Measurements from ENCODE around the gene SPI1.

Gene SPI1

GRCh38 chr11:47387944-47388696 is 9.8 kb upstream of the SPI1 start:
- no peak for DNase-seq

GRCh38 chr11:47384498-47384897 is 6.2 kb upstream of the SPI1 start:
- DNase-seq: no peak

GRCh38 chr11:47383071-47383470 is 4.7 kb upstream of the SPI1 start:
- DNase-seq: no peak

GRCh38 chr11:47380078-47380477 is 1.7 kb upstream of the SPI1 start:
- no peak for DNase-seq

GRCh38 chr11:47379317-47379716 is 970 bp upstream of the SPI1 start:
- DNase-seq: no peak

GRCh38 chr11:47378836-47379170 is 456 bp upstream of the SPI1 start:
- no peak for DNase-seq

GRCh38 chr11:47377571-47378009 is 757 bp downstream of the SPI1 start:
- no peak for DNase-seq

- DNase-seq: no peak
Measured at GRCh38 chr11:47376525-47377371, 1.6 kb downstream of the SPI1 start.

- DNase-seq: no peak
Measured at GRCh38 chr11:47376107-47376524, 2.2 kb downstream of the SPI1 start.

- DNase-seq: no peak
Measured at GRCh38 chr11:47375546-47376085, 2.7 kb downstream of the SPI1 start.

- no peak for DNase-seq
Measured at GRCh38 chr11:47375020-47375419, 3.3 kb downstream of the SPI1 start.

- DNase-seq: no peak
Measured at GRCh38 chr11:47374720-47375019, 3.7 kb downstream of the SPI1 start.

- peak; percentile 48 for DNase-seq
Measured at GRCh38 chr11:47373876-47374719, 4.2 kb downstream of the SPI1 start.

GRCh38 chr11:47372422-47372821 is 5.9 kb downstream of the SPI1 start:
- no peak for DNase-seq

- DNase-seq: no peak
Measured at GRCh38 chr11:47369676-47370075, 8.7 kb downstream of the SPI1 start.

GRCh38 chr11:47366020-47366490 is 12.3 kb downstream of the SPI1 start:
- DNase-seq: no peak

GRCh38 chr11:47361419-47361818 is 16.9 kb downstream of the SPI1 start:
- DNase-seq: no peak

- DNase-seq: no peak
Measured at GRCh38 chr11:47360341-47360740, 18.0 kb downstream of the SPI1 start.

- no peak for DNase-seq
Measured at GRCh38 chr11:47359586-47359985, 18.8 kb downstream of the SPI1 start.

GRCh38 chr11:47359162-47359561 is 19.2 kb downstream of the SPI1 start:
- no peak for DNase-seq

GRCh38 chr11:47358731-47359051 is 19.7 kb downstream of the SPI1 start:
- no peak for DNase-seq

GRCh38 chr11:47357985-47358730 is 20.2 kb downstream of the SPI1 start:
- DNase-seq: no peak

- DNase-seq: no peak
Measured at GRCh38 chr11:47356998-47357329, 21.4 kb downstream of the SPI1 start.
